ENCODE data around the gene AKAP1.

Gene AKAP1

GRCh38 chr17:57078274-57078673 is 6.8 kb upstream of the AKAP1 start:
- TF ChIP-seq ZFX (IDR thresholded peaks at IDR 0.05) (no peak), CTCF (conservative IDR thresholded peaks at IDR 0.05) (no peak)
- no peak overlapping the region for H3K27ac ChIP-seq

GRCh38 chr17:57080718-57081117 is 4.3 kb upstream of the AKAP1 start:
- TF ChIP-seq ZFX (IDR thresholded peaks at IDR 0.05) (no peak), CTCF (conservative IDR thresholded peaks at IDR 0.05) (no peak)
- H3K27ac ChIP-seq = no peak overlapping the region

GRCh38 chr17:57082441-57082840 is 2.6 kb upstream of the AKAP1 start:
- H3K27ac ChIP-seq = no peak overlapping the region
- no peak for TF ChIP-seq CTCF (conservative IDR thresholded peaks at IDR 0.05)
- no peak for TF ChIP-seq ZFX (IDR thresholded peaks at IDR 0.05)

GRCh38 chr17:57084361-57084801 is 665 bp upstream of the AKAP1 start:
- TF ChIP-seq ZFX (IDR thresholded peaks at IDR 0.05) = no peak
- TF ChIP-seq CTCF (conservative IDR thresholded peaks at IDR 0.05) = no peak
- peak overlapping the region; percentile 96 for H3K27ac ChIP-seq

GRCh38 chr17:57085448-57086068 is 512 bp downstream of the AKAP1 start:
- peak overlapping the region; percentile 96 for H3K27ac ChIP-seq
- TF ChIP-seq ZFX (IDR thresholded peaks at IDR 0.05) = peak; percentile 55
- peak; percentile 49 for TF ChIP-seq CTCF (conservative IDR thresholded peaks at IDR 0.05)

- no peak for TF ChIP-seq CTCF (conservative IDR thresholded peaks at IDR 0.05)
- no peak for TF ChIP-seq ZFX (IDR thresholded peaks at IDR 0.05)
- H3K27ac ChIP-seq = peak overlapping the region; percentile 96
Observed at GRCh38 chr17:57086069-57086930, 1.3 kb downstream of the AKAP1 start.

- TF ChIP-seq ZFX (IDR thresholded peaks at IDR 0.05) (no peak), CTCF (conservative IDR thresholded peaks at IDR 0.05) (no peak)
- no peak overlapping the region for H3K27ac ChIP-seq
Observed at GRCh38 chr17:57088298-57088697, 3.3 kb downstream of the AKAP1 start.
